SK-N-SH (cell line): ENCODE results near the gene MYLK4. TPM values are rescaled to one million over a fixed set of nuclear protein-coding genes. Genes with fewer than 3 reads are reported as not detected.

Experiments used
- CTCF ChIA-PET: fragments of 300-600, 350-600 bp; formaldehyde crosslinking; extraction: SDS; loops from one replicate; lab custom pipeline; 2021; lab: Yijun Ruan, JAX
- POLR2A ChIA-PET: fragments of 350-600 bp; sonication (Branson Sonifier 250); formaldehyde crosslinking; extraction: SDS; loops from one replicate; lab custom pipeline; 2020; ENCODE audit warnings: antibody characterized with exemption, inconsistent platforms; lab: Yijun Ruan, JAX
- DNase-seq: peaks from one replicate; pipeline ENCODE4 v3.0.0; 2012
- H2AFZ ChIP-seq: fragments of 200-600 bp; sonication (generic); 2 replicates; pipeline ENCODE4 v1.8.1; 2016; ENCODE audit warnings: antibody characterized with exemption, mild to moderate bottlenecking, low read depth
- H3F3A ChIP-seq: fragments of 200-600 bp; sonication (generic); replicated peaks from 2 replicates; pipeline ENCODE3; 2016; ENCODE audit warnings: antibody characterized with exemption, mild to moderate bottlenecking; ENCODE audit not compliant: insufficient read depth
- H3K27ac ChIP-seq, 2 experiments: fragments of 200-500 bp in 1 of 2; fragments of 200-600 bp in 1 of 2; sonication (Bioruptor generic) in 1 of 2; sonication (generic), shearing (Covaris generic) in 1 of 2; 2 replicates each; pipeline versions ENCODE4 v1.5.1 to v1.6.1; 2014 to 2016; ENCODE audit warnings: low read depth in 2 of 2, inconsistent platforms in 1 of 2, low read length in 1 of 2, mild to moderate bottlenecking in 1 of 2, mixed read lengths in 1 of 2
- H3K27me3 ChIP-seq: fragments of 200-600 bp; sonication (generic), shearing (Covaris generic); 2 replicates; pipeline ENCODE4 v1.6.1; 2016; ENCODE audit warnings: mixed run types; ENCODE audit not compliant: insufficient read depth
- H3K36me3 ChIP-seq, 2 experiments: fragments of 200-500 bp in 1 of 2; fragments of 200-600 bp in 1 of 2; sonication (Bioruptor generic) in 1 of 2; sonication (generic) in 1 of 2; replicated peaks in 1 of 2; 2 replicates each; pipeline versions ENCODE3 to v1.5.1; 2014 to 2016; ENCODE audit warnings: low read length in 1 of 2, mild to moderate bottlenecking in 1 of 2; ENCODE audit not compliant: insufficient read depth in 2 of 2, control insufficient read depth in 1 of 2
- H3K4me1 ChIP-seq, 2 experiments: fragments of 200-500 bp in 1 of 2; fragments of 200-600 bp in 1 of 2; sonication (Bioruptor generic) in 1 of 2; sonication (generic), shearing (Covaris generic) in 1 of 2; 2 replicates each; pipeline versions ENCODE4 v1.5.1 to v1.6.1; 2014 to 2016; ENCODE audit warnings: low read depth in 1 of 2, low read length in 1 of 2, mixed run types in 1 of 2; ENCODE audit not compliant: insufficient read depth in 2 of 2, control insufficient read depth in 1 of 2
- H3K4me2 ChIP-seq: fragments of 200-600 bp; sonication (generic), shearing (Covaris generic); 2 replicates; pipeline ENCODE4 v1.6.1; 2017; ENCODE audit warnings: mixed run types
- H3K4me3 ChIP-seq, 2 experiments: fragments of 200-500 bp in 1 of 2; fragments of 200-600 bp in 1 of 2; sonication (Bioruptor generic) in 1 of 2; sonication (generic), shearing (Covaris generic) in 1 of 2; 2 replicates each; pipeline versions ENCODE4 v1.5.1 to v1.8.1; 2014 to 2016; ENCODE audit warnings: low read depth in 2 of 2, inconsistent platforms in 1 of 2, low read length in 1 of 2, mild to moderate bottlenecking in 1 of 2, mixed read lengths in 1 of 2, moderate library complexity in 1 of 2
- H3K79me2 ChIP-seq: fragments of 200-600 bp; sonication (generic); 2 replicates; pipeline ENCODE4 v1.8.1; 2017; ENCODE audit warnings: mild to moderate bottlenecking; ENCODE audit not compliant: insufficient read depth
- H3K9ac ChIP-seq: fragments of 200-600 bp; sonication (generic); 2 replicates; pipeline ENCODE4 v1.6.1; 2017; ENCODE audit warnings: mixed run types
- H3K9me2 ChIP-seq: fragments of 200-600 bp; sonication (generic); 2 replicates; pipeline ENCODE4 v1.6.1; 2017; ENCODE audit warnings: mixed run types
- H3K9me3 ChIP-seq: fragments of 200-600 bp; sonication (generic); 2 replicates; pipeline ENCODE4 v1.6.1; 2017; ENCODE audit warnings: mixed run types, mild to moderate bottlenecking, moderate library complexity
- H4K20me1 ChIP-seq: fragments of 200-600 bp; sonication (generic); 2 replicates; pipeline ENCODE4 v1.6.1; 2017; ENCODE audit warnings: mild to moderate bottlenecking, mixed run types; ENCODE audit not compliant: insufficient read depth
- ELF1 ChIP-seq: IDR thresholded peaks from 2 replicates; pipeline ENCODE4 v1.4.0; 2012
- EP300 ChIP-seq, 2 experiments: IDR thresholded peaks; 2 replicates each; pipeline versions ENCODE4 v1.4.0 to v1.6.1; 2012; ENCODE audit warnings: borderline replicate concordance in 1 of 2, low read depth in 1 of 2, low read length in 1 of 2
- EZH2phosphoT487 ChIP-seq: fragments of 200-600 bp; sonication (generic); IDR thresholded peaks from 2 replicates; pipeline ENCODE4 v1.6.1; 2017; ENCODE audit warnings: low read depth, mixed run types, mild to moderate bottlenecking, antibody characterized with exemption, moderate library complexity, borderline replicate concordance
- FOSL2 ChIP-seq: IDR thresholded peaks from 2 replicates; pipeline ENCODE4 v1.4.0; 2012; ENCODE audit warnings: low read depth, mild to moderate bottlenecking, moderate library complexity, borderline replicate concordance
- FOXJ3 ChIP-seq: sonication (generic); formaldehyde crosslinking; IDR thresholded peaks from 2 replicates; pipeline ENCODE4 v1.5.1; 2020; ENCODE audit warnings: mild to moderate bottlenecking, missing genetic modification reagents
- FOXM1 ChIP-seq: IDR thresholded peaks from 2 replicates; pipeline ENCODE4 v1.4.0; 2012; ENCODE audit warnings: low read depth, mild to moderate bottlenecking
- GABPA ChIP-seq: IDR thresholded peaks from 2 replicates; pipeline ENCODE4 v1.4.0; 2012; ENCODE audit warnings: low read depth, mild to moderate bottlenecking
- JUND ChIP-seq: IDR thresholded peaks from 2 replicates; pipeline ENCODE4 v1.4.0; 2012
- MEF2A ChIP-seq: IDR thresholded peaks from 2 replicates; pipeline ENCODE4 v1.4.0; 2012; ENCODE audit warnings: low read depth, borderline replicate concordance
- MXI1 ChIP-seq: IDR thresholded peaks from 2 replicates; pipeline ENCODE4 v1.6.1; 2012; ENCODE audit warnings: mild to moderate bottlenecking, low read depth, low read length, improper control_type of control experiment
- RXRA ChIP-seq: IDR thresholded peaks from 2 replicates; pipeline ENCODE4 v1.4.0; 2012; ENCODE audit warnings: low read depth, mild to moderate bottlenecking, borderline replicate concordance
- SIN3A ChIP-seq: IDR thresholded peaks from 2 replicates; pipeline ENCODE4 v1.6.1; 2012; ENCODE audit warnings: low read depth, mild to moderate bottlenecking, low read length, moderate library complexity, borderline replicate concordance
- TAF1 ChIP-seq: IDR thresholded peaks from 2 replicates; pipeline ENCODE4 v1.6.1; 2012; ENCODE audit warnings: low read depth, mild to moderate bottlenecking, low read length, moderate library complexity, borderline replicate concordance
- TEAD4 ChIP-seq: IDR thresholded peaks from 2 replicates; pipeline ENCODE4 v1.4.0; 2012; ENCODE audit warnings: mild to moderate bottlenecking, borderline replicate concordance; ENCODE audit not compliant: insufficient read depth
- WGBS: methylation state at CpG from one replicate; pipeline ENCODE4 v1.1.6; 2017; ENCODE audit warnings: low lambda C conversion rate; 5-methylcytosine and 5-hydroxymethylcytosine counted together
- polyA plus RNA-seq, 3 experiments: library from polyadenylated mRNA; depleted of rRNA; stranded (reverse); fragments of >200 nt; gene quantifications; 2 replicates each; pipeline ENCODE4 v1.2.3, GENCODE V29; 2012
- TF ChIP-seq, protein P1 (sequence below): IDR thresholded peaks from 2 replicates; pipeline ENCODE4 v1.4.0; 2012; ENCODE audit warnings: low read depth, borderline replicate concordance
- TF ChIP-seq, protein P2 (sequence below): fragments of 150-350 bp; IDR thresholded peaks from 2 replicates; pipeline ENCODE4 v1.6.1; 2016; ENCODE audit warnings: mild to moderate bottlenecking, low read depth, low read length
- TF ChIP-seq, protein P3 (sequence below): fragments of 150-350 bp; IDR thresholded peaks from 2 replicates; pipeline ENCODE4 v1.6.1; 2017; ENCODE audit warnings: antibody characterized with exemption, low read length, low read depth, borderline replicate concordance
- TF ChIP-seq, protein P4 (sequence below): IDR thresholded peaks from 2 replicates; pipeline ENCODE4 v1.4.0; 2012; ENCODE audit warnings: low read depth, borderline replicate concordance

The MYLK4 gene
- polyA plus RNA-seq, 1 of the 3 experiments (the other 2 are of a cell fraction) = 0.16 TPM

DNA sequence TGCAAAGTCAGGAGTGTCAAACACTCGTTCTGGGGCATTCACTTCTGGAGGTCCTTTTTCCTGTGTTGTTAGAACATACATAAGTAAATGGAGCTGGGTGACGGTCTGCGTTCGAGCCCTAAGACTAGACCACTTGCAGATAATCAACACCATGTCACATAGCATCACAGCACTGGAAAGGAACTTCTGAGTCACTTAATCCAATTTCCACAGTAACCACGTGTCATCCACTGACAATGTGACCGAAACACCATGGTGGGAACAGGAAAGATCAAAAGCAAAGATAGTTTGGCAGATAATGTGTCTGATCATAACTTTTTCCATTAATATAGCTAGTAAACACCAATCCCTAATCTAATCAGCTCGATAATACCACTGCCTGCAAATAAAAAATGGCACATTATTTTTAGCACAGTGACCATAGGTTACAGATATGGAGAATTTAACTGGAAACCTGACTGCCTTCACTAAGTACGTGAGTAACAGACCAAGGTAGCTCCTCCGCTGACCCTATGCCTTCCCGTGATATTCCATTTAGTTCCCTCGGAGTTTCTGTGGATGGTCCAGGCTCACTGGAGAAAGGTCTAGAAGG, 49.3 kb upstream of the MYLK4 start (continued):
- TF ChIP-seq EZH2phosphoT487 = no peak

DNA sequence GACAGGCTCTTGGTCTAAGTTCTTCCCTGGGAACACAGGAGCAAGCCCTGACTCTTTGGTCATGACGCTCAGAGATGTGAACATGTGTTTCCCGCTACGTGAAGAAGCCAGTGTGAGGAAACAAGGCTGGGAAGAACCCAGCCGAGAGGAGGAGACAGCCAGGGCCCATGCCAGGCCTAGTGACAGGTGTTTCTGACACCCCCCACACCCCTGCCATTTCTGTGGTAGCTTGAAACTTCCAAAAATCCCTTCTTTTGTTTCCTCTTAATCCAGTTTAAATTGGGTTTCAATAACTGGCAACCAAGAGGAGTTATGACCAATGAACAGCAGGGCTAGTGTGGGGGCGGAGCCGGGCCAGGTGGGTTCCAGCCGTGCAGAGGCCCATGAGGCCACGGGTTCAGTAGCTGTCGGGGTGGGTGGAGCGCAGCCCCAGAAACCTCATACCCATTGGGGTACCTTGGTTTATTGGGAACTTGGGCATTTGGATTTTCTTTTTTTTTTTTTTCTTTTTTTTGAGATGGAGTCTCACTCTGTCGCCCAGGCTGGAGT, 47.9 kb upstream of the MYLK4 start:
- no peak overlapping the region for H3K4me2 ChIP-seq
- no peaks in the 10 kb centered on the region for H3F3A ChIP-seq
- no peaks in the 10 kb centered on the region for H3K79me2 ChIP-seq
- H4K20me1 ChIP-seq = no peaks in the 10 kb centered on the region
- H3K36me3 ChIP-seq = no peaks in the 10 kb centered on the region
- no peaks in the 10 kb centered on the region for H3K27me3 ChIP-seq
- DNase-seq = no peak
- CTCF ChIA-PET = interaction anchor here (0.9 to 1.8 kb wide), 5 partner anchors 8 to 190 kb away, joined by 3 to 10 read pairs (median 4); no protein-coding TSS in a partner anchor
- H3K27ac ChIP-seq = no peak overlapping the region
- no peaks in the 10 kb centered on the region for H3K9me3 ChIP-seq
- TF ChIP-seq RXRA = no peak
- TF ChIP-seq MXI1 = no peak
- TF ChIP-seq SIN3A = no peak
- no peak for TF ChIP-seq JUND
- TF ChIP-seq, protein P1, sequence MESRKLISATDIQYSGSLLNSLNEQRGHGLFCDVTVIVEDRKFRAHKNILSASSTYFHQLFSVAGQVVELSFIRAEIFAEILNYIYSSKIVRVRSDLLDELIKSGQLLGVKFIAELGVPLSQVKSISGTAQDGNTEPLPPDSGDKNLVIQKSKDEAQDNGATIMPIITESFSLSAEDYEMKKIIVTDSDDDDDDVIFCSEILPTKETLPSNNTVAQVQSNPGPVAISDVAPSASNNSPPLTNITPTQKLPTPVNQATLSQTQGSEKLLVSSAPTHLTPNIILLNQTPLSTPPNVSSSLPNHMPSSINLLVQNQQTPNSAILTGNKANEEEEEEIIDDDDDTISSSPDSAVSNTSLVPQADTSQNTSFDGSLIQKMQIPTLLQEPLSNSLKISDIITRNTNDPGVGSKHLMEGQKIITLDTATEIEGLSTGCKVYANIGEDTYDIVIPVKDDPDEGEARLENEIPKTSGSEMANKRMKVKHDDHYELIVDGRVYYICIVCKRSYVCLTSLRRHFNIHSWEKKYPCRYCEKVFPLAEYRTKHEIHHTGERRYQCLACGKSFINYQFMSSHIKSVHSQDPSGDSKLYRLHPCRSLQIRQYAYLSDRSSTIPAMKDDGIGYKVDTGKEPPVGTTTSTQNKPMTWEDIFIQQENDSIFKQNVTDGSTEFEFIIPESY = no peak
- TF ChIP-seq, protein P2, sequence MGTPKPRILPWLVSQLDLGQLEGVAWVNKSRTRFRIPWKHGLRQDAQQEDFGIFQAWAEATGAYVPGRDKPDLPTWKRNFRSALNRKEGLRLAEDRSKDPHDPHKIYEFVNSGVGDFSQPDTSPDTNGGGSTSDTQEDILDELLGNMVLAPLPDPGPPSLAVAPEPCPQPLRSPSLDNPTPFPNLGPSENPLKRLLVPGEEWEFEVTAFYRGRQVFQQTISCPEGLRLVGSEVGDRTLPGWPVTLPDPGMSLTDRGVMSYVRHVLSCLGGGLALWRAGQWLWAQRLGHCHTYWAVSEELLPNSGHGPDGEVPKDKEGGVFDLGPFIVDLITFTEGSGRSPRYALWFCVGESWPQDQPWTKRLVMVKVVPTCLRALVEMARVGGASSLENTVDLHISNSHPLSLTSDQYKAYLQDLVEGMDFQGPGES = no peak
- TF ChIP-seq EZH2phosphoT487 = no peak
- TF ChIP-seq EP300 (IDR thresholded peaks at IDR 0.05; ENCODE audit: borderline replicate concordance in 1 of 2, low read depth in 1 of 2, low read length in 1 of 2) = no peak
- no peak for TF ChIP-seq GABPA
- TF ChIP-seq TEAD4 = no peak
- TF ChIP-seq FOXM1 = no peak
- TF ChIP-seq, protein P3, sequence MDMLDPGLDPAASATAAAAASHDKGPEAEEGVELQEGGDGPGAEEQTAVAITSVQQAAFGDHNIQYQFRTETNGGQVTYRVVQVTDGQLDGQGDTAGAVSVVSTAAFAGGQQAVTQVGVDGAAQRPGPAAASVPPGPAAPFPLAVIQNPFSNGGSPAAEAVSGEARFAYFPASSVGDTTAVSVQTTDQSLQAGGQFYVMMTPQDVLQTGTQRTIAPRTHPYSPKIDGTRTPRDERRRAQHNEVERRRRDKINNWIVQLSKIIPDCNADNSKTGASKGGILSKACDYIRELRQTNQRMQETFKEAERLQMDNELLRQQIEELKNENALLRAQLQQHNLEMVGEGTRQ = no peak
- no peak for TF ChIP-seq MEF2A
- no peak for TF ChIP-seq TAF1
- no peak for TF ChIP-seq ELF1
- no peak for TF ChIP-seq FOSL2
- TF ChIP-seq FOXJ3 (CRISPR knock-in tag) = no peak
- TF ChIP-seq, protein P4, sequence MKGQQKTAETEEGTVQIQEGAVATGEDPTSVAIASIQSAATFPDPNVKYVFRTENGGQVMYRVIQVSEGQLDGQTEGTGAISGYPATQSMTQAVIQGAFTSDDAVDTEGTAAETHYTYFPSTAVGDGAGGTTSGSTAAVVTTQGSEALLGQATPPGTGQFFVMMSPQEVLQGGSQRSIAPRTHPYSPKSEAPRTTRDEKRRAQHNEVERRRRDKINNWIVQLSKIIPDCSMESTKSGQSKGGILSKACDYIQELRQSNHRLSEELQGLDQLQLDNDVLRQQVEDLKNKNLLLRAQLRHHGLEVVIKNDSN = no peak
- no peak overlapping the region for H3K4me3 ChIP-seq
- peaks cover 0 to 8% of the 10 kb centered on the region in 2 experiments; a peak in 2 of 4 replicates for H3K4me1 ChIP-seq
- H3K9me2 ChIP-seq = no peaks in the 10 kb centered on the region
- H2AFZ ChIP-seq = no peak overlapping the region
- H3K9ac ChIP-seq = no peak overlapping the region
- 87% methylated on average over 11 of the region's 11 CpGs for WGBS
- POLR2A ChIA-PET = no interaction called here
